Hypothalamus (tissue), 51 donors: ENCODE results near the gene LRBA.

Source experiments
- DNase-seq, 51 donors: peaks; one replicate each; lab custom pipeline; 2025; lab: John Stamatoyannopoulos, UW

LRBA gene

GRCh38 chr4:150599547-150599946 lies 415.5 kb downstream of the LRBA start:
- DNase-seq: no peak

DNA sequence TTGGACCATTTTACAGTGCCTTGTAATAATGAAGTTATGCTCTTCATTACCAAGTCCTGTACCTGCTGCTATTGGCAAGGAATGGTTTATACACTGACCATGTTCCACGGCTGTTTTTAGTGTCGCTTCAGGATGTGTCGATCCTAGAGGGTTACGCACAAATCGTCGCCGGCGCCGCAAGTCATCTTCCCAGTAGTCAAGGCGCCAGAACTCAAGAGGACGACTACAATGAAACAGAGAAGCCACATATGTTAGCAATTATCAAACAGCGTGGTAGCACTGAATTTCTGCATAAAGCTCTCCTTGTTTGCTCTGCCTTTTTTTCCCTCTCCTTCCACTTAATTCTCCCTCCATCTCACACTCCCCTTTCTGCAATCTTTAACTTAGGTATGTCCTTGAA lies 416.2 kb downstream of the LRBA start:
- DNase-seq: no peak

GRCh38 chr4:150593996-150594395 lies 421.1 kb downstream of the LRBA start:
- DNase-seq: no peak

DNA sequence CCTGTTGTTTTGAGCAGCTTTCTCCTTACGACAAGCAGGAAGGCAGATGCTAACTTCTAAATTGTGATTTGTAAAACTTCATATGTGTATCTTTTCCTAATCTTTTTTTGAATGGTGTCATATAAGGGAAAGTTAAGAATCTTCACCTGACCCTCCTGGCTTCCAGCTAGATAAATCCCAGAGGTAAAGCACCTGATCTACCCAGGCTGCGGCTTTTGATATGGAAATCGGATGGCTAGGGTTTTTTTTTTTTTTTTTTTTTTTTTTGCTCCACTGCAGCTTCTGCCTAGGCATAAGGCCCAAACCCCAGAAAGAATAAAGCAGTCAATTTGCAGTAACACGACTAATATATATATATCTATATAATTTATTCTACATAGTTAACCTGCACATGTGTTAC lies 423.2 kb downstream of the LRBA start:
- DNase-seq: no peak

- no peak for DNase-seq
Observed at GRCh38 chr4:150591406-150591805, 423.7 kb downstream of the LRBA start.

GRCh38 chr4:150590631-150591030 lies 424.5 kb downstream of the LRBA start:
- DNase-seq: no peak

- DNase-seq: no peak
Observed at GRCh38 chr4:150589157-150589556, 425.9 kb downstream of the LRBA start.

GRCh38 chr4:150588316-150588715 lies 426.8 kb downstream of the LRBA start:
- DNase-seq: no peak

GRCh38 chr4:150586162-150586810 lies 428.8 kb downstream of the LRBA start:
- no peak for DNase-seq

DNA sequence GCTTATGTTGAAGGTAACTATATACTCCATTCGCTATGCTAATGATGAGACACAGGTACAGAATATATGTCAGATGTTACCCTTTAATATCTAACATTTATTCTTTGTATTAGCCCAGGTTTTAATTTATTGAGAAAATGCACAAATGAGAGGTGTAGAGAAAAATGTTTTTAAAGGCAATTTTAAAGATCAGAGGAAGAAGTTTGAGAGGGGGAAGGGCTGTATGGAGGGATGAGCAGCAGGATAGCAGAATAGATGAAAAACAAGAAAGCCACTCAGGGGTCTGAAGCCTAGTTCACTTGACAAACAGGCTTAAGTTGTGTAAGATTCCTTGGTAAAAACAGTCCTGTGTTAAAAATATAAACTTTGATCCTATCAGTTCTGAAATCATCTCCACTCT lies 429.5 kb downstream of the LRBA start:
- no peak for DNase-seq

GRCh38 chr4:150584111-150584915 lies 430.8 kb downstream of the LRBA start:
- DNase-seq: no peak

GRCh38 chr4:150583287-150584110 lies 431.6 kb downstream of the LRBA start:
- DNase-seq: peak in 12 of 51 donors; percentile 3 to 23 (median 11)

DNA sequence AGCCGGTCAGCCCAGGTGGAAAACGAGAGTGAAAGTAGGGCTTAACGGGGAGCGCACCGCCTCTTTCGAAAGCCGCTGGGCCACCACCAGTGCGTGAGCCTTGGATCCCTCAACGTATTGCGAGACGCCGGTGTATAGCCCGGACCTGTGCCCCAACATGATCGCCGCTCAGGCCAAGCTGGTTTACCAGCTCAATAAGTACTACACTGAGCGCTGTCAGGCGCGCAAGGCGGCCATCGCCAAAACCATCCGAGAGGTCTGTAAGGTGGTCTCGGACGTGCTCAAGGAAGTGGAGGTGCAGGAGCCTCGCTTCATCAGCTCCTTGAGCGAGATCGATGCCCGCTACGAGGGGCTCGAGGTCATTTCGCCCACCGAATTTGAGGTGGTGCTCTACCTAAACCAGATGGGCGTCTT lies 432.2 kb downstream of the LRBA start:
- DNase-seq: no peak

- no peak for DNase-seq
Observed at GRCh38 chr4:150582146-150582872, 432.8 kb downstream of the LRBA start, which contains the start of gene MAB21L2. MAB21L2 (plus strand) TSS chr4:150582151; CDS start chr4:150583030, 879 bp downstream.

GRCh38 chr4:150581641-150582051 lies 433.4 kb downstream of the LRBA start:
- no peak for DNase-seq

DNA sequence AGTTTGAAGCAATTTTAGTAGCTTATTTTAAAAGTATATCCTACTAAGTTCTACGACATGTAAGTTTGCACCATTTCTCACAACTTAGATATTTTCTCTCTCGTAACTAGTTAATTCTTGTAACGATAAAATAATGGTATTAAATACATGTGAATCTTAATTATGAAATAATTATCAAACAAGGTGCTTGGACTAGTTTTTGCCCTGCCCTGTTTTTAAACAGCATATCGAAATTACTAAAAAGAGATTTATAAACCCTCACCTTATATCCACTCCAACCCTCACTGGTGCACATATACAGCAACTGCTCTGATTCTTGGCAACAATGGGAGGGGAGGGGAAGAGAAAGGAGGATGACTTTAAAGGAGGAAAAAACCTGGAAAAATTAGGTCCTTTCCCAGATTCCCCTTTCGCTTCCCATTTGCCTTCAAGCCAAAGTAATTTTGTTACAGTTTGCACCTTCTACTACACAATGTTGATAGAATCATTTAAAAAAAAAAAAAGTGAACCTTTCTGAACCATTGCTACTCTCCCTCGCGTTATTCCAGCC lies 434.0 kb downstream of the LRBA start:
- no peak for DNase-seq

DNA sequence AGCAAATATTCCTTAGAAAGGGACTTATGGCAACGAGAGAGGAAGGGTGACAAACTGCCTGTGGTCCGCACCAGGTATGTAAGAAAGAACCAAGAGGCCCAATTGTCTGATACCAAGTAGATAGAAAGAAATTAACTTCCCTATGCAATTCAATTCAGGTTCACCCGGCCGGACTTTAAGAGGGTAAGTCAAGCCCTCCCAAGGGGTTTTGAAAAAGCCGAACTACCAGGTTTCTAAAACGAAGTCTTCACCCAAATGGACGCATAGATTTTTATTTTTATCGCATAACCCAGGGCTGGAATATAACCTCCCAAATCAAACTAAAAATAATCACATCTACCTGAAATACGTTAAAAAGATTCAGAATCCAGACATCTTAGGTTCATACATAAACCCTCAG lies 434.8 kb downstream of the LRBA start:
- no peak for DNase-seq

GRCh38 chr4:150579551-150580234 lies 435.4 kb downstream of the LRBA start:
- peak in 1 of 51 donors; percentile 0 for DNase-seq

DNA sequence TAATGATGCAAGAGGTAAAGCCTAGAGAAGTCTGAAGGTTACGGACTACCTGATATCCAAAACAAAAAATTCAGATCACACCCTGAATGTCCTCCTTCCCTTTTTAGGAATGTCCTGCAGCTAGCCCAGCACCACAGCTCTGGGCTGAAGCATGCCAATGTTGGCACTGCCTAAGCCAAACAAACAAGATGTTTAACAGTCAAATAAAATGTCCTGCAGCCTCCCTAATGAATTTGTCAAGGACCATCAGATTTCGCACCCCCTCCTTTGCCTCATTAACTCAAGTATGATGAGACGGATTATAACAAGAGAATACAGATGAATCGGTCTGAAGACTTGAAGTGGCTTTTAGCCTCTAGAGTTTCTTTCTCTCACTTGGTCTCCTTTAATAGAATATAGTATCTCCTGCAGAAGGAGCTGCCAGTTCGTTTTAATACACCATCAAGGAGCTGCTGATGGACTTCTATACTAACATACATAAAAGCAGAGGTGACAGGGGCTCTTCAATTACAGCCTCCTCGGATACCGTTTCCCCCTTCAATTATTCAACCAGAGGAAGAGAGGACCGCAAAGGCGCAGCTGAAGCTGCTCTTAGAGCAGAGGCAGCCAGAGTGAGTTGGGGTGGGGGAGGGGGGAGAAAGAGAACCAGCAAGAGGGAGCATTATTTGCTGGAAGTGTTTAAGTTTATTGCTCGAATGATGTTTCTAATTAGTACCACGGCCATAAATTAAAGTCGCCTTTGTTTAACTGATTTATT lies 436.2 kb downstream of the LRBA start:
- no peak for DNase-seq
